Measurements from ENCODE around the gene KLRC3.
A peak's percentile ranks its signal among the peaks of the same experiment; 100 is the strongest.
"Not testable (repeated sequence)": the region's sequence is repeated elsewhere in the genome, so short reads cannot be mapped to it uniquely, and the experiment has no call there.

The KLRC3 gene

GRCh38 chr12:10369557-10370415 lies 50.6 kb downstream of the KLRC3 start:
- DNase-seq (ENCODE audit: low spot score) = no peak

- DNase-seq (ENCODE audit: low spot score) = no peak
These were observed 51.9 kb downstream of the KLRC3 start for GRCh38 chr12:10368206-10369171.

- not testable (repeated sequence) for DNase-seq (ENCODE audit: low spot score)
These were observed 52.7 kb downstream of the KLRC3 start for GRCh38 chr12:10367714-10368113.

- DNase-seq (ENCODE audit: low spot score) = no peak
These were observed 53.5 kb downstream of the KLRC3 start for GRCh38 chr12:10366875-10367274.

- DNase-seq (ENCODE audit: low spot score) = peak; percentile 6
These were observed 54.5 kb downstream of the KLRC3 start for GRCh38 chr12:10365696-10366405.

GRCh38 chr12:10364815-10365622 lies 55.4 kb downstream of the KLRC3 start:
- peak; percentile 67 for DNase-seq (ENCODE audit: low spot score)

- DNase-seq (ENCODE audit: low spot score) = peak; percentile 25
These were observed 56.2 kb downstream of the KLRC3 start for GRCh38 chr12:10363914-10364814.

DNA sequence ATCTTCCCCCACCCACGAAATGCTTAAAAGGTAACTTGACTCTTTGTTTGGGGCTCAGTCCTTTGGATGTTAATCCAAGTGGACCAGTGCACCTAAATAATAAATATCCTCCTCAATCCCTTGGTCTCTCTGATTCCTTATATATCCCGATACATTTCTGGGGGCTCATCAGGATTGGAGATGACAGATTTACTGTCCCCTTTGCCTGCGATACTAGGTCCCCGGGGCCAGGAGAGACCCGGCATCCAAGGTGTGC lies 56.8 kb downstream of the KLRC3 start:
- DNase-seq (ENCODE audit: low spot score) = no peak

GRCh38 chr12:10362828-10363657 lies 57.4 kb downstream of the KLRC3 start:
- no peak for DNase-seq (ENCODE audit: low spot score)

- no peak for DNase-seq (ENCODE audit: low spot score)
These were observed 58.1 kb downstream of the KLRC3 start for GRCh38 chr12:10362325-10362724.

Measured in AG08395 (cell line).